IMR-90 (cell line): Measurements from ENCODE around the gene ZNF592. TPM values are rescaled to one million over a fixed set of nuclear protein-coding genes. Genes with fewer than 3 reads are reported as not detected.
"Not testable (repeated sequence)": the region's sequence is repeated elsewhere in the genome, so short reads cannot be mapped to it uniquely, and the experiment has no call there.

Experiments used
- ATAC-seq: fragments of 200-7000 bp; cut with Tn5 transposase; 2 replicates; pipeline ENCODE4 v1.9.1; 2020; ENCODE audit warnings: low read depth, mild to moderate bottlenecking, moderate library complexity
- BruUV-seq: library from RNA; stranded (reverse); fragments of 400-500 nt; replicated peaks from 2 replicates; lab custom pipeline; 2021; lab: Mats Ljungman, UMichigan
- CTCF ChIA-PET: fragments of 300-600 bp; formaldehyde crosslinking; extraction: SDS; loops from one replicate; lab custom pipeline; 2021; ENCODE audit warnings: antibody characterized with exemption; lab: Yijun Ruan, JAX
- POLR2A ChIA-PET: fragments of 300-600 bp; sonication (Branson Sonifier 250); formaldehyde crosslinking; loops from one replicate; lab custom pipeline; 2022; ENCODE audit warnings: antibody characterized with exemption; ENCODE audit not compliant: unreplicated experiment; lab: Charles Lee
- DNase-seq: peaks from one replicate; pipeline ENCODE4 v3.0.0; 2013
- H2AFZ ChIP-seq: replicated peaks from 2 replicates; pipeline ENCODE3; 2013; ENCODE audit warnings: low read length, mild to moderate bottlenecking; ENCODE audit not compliant: poor library complexity
- H2AK5ac ChIP-seq: 2 replicates; pipeline ENCODE4 v1.6.1; 2013; ENCODE audit warnings: low read depth, low read length, inconsistent platforms
- H2AK9ac ChIP-seq: replicated peaks from 2 replicates; pipeline ENCODE3; 2013; ENCODE audit warnings: mild to moderate bottlenecking, low read depth, low read length, moderate library complexity; ENCODE audit not compliant: poor library complexity
- H2BK120ac ChIP-seq: 2 replicates; pipeline ENCODE4 v1.6.1; 2013; ENCODE audit warnings: low read depth, low read length, inconsistent platforms
- H2BK15ac ChIP-seq: 3 replicates; pipeline ENCODE4 v1.6.1; 2013; ENCODE audit warnings: low read depth, low read length, inconsistent platforms
- H2BK20ac ChIP-seq: 2 replicates; pipeline ENCODE4 v1.6.1; 2013; ENCODE audit warnings: low read depth, mild to moderate bottlenecking, inconsistent platforms, low read length, moderate library complexity
- H2BK5ac ChIP-seq: 2 replicates; pipeline ENCODE4 v1.6.1; 2013; ENCODE audit warnings: mild to moderate bottlenecking, low read depth, low read length, inconsistent platforms; ENCODE audit not compliant: poor library complexity, severe bottlenecking
- H3K14ac ChIP-seq: replicated peaks from 2 replicates; pipeline ENCODE4 v1.6.1; 2013; ENCODE audit warnings: low read depth, low read length, inconsistent platforms
- H3K18ac ChIP-seq: 2 replicates; pipeline ENCODE4 v1.6.1; 2013; ENCODE audit warnings: low read depth, low read length, control low read depth
- H3K23ac ChIP-seq: 2 replicates; pipeline ENCODE4 v1.6.1; 2013; ENCODE audit warnings: low read depth, low read length, inconsistent platforms
- H3K27ac ChIP-seq: 2 replicates; pipeline ENCODE4 v1.5.1; 2013; ENCODE audit warnings: mild to moderate bottlenecking, control low read depth, low read length; ENCODE audit not compliant: insufficient read depth
- H3K27me3 ChIP-seq: 2 replicates; pipeline ENCODE4 v1.6.1; 2013; ENCODE audit warnings: low read length; ENCODE audit not compliant: control insufficient read depth, insufficient read depth
- H3K36me3 ChIP-seq: 2 replicates; pipeline ENCODE4 v1.6.1; 2013; ENCODE audit warnings: low read length, mixed read lengths; ENCODE audit not compliant: control insufficient read depth, insufficient read depth
- H3K4ac ChIP-seq: 2 replicates; pipeline ENCODE4 v1.6.1; 2013; ENCODE audit warnings: low read depth, low read length, inconsistent platforms
- H3K4me1 ChIP-seq: 2 replicates; pipeline ENCODE4 v1.6.1; 2013; ENCODE audit warnings: low read length, mixed read lengths; ENCODE audit not compliant: control insufficient read depth, insufficient read depth
- H3K4me2 ChIP-seq: 2 replicates; pipeline ENCODE4 v1.6.1; 2013; ENCODE audit warnings: low read depth, mild to moderate bottlenecking, control low read depth, low read length, moderate library complexity
- H3K4me3 ChIP-seq: 2 replicates; pipeline ENCODE4 v1.5.1; 2013; ENCODE audit warnings: low read depth, mild to moderate bottlenecking, control low read depth, low read length, moderate library complexity; ENCODE audit not compliant: insufficient read depth
- H3K56ac ChIP-seq: 2 replicates; pipeline ENCODE4 v1.6.1; 2013; ENCODE audit warnings: low read length, inconsistent platforms; ENCODE audit not compliant: insufficient read depth; ENCODE audit errors: extremely low read depth
- H3K79me1 ChIP-seq, 2 experiments: 2 replicates each; pipeline ENCODE4 v1.6.1; 2013; ENCODE audit warnings: low read length in 2 of 2, inconsistent platforms in 1 of 2, low read depth in 1 of 2
- H3K9ac ChIP-seq: 2 replicates; pipeline ENCODE4 v1.6.1; 2013; ENCODE audit warnings: low read depth, low read length, control low read depth
- H3K9me1 ChIP-seq: 2 replicates; pipeline ENCODE4 v1.6.1; 2013; ENCODE audit warnings: low read length, inconsistent platforms; ENCODE audit not compliant: insufficient read depth
- H3K9me3 ChIP-seq: 2 replicates; pipeline ENCODE4 v1.6.1; 2013; ENCODE audit warnings: low read length; ENCODE audit not compliant: control insufficient read depth, insufficient read depth
- H4K20me1 ChIP-seq: 2 replicates; pipeline ENCODE4 v1.6.1; 2013; ENCODE audit warnings: low read length, inconsistent platforms; ENCODE audit not compliant: insufficient read depth
- H4K5ac ChIP-seq: 2 replicates; pipeline ENCODE4 v1.6.1; 2013; ENCODE audit warnings: mild to moderate bottlenecking, low read depth, low read length, control low read depth
- H4K8ac ChIP-seq, 2 experiments: 2 replicates each; pipeline ENCODE4 v1.6.1; 2013; ENCODE audit warnings: low read depth in 2 of 2, low read length in 2 of 2, control low read depth in 1 of 2, inconsistent platforms in 1 of 2
- H4K91ac ChIP-seq: 2 replicates; pipeline ENCODE4 v1.6.1; 2013; ENCODE audit warnings: low read depth, low read length, inconsistent platforms; ENCODE audit not compliant: insufficient read depth
- WGBS, 2 experiments: methylation state at CpG; one replicate each; pipeline versions ENCODE4 v1.1.5 to v1.1.7; 2013; ENCODE audit warnings: missing lambda C conversion rate in 2 of 2; ENCODE audit not compliant: insufficient read length in 1 of 2; ENCODE audit errors: extremely low coverage in 2 of 2; 5-methylcytosine and 5-hydroxymethylcytosine counted together
- dilution Hi-C: fragments of 300-500 bp; cut with HindIII; formaldehyde crosslinking; loops from one replicate; pipeline ENCODE4 v1.14.3; 2018; ENCODE audit warnings: low sequenced_read_pairs; ENCODE audit not compliant: unreplicated experiment
- in situ Hi-C: fragments of 300-500 bp; cut with MboI; formaldehyde crosslinking; loops from 3 replicates; pipeline ENCODE4 v1.14.3; 2019; ENCODE audit warnings: low sequenced_read_pairs, inconsistent platforms, mixed read lengths
- intact Hi-C: fragments of 100-400 bp; cut with micrococcal nuclease; formaldehyde crosslinking; loops from 2 replicates; pipeline ENCODE4 v1.10.0; 2022
- polyA plus RNA-seq, 3 experiments: library from polyadenylated mRNA; depleted of rRNA; stranded (reverse); fragments of >200 nt; gene quantifications; 2 replicates each; pipeline ENCODE4 v1.2.3, GENCODE V29; 2012; ENCODE audit warnings: low replicate concordance in 1 of 3
- total RNA-seq: library from RNA; depleted of rRNA; stranded (reverse); fragments of >200 nt; gene quantifications from 2 replicates; pipeline ENCODE4 v1.2.3, GENCODE V29; 2012

The ZNF592 gene
- total and polyA plus RNA-seq, 2 of the 4 experiments (the other 2 are of a cell fraction): 4.3 to 10.2 TPM

- H3K14ac ChIP-seq, H4K91ac ChIP-seq, ATAC-seq, H2BK5ac ChIP-seq, POLR2A ChIA-PET, H3K9me3 ChIP-seq, H3K18ac ChIP-seq, H4K8ac ChIP-seq, BruUV-seq, H3K27me3 ChIP-seq, H3K23ac ChIP-seq, intact Hi-C loops, H2AK9ac ChIP-seq, H2BK120ac ChIP-seq, H3K4me2 ChIP-seq, H3K4ac ChIP-seq, in situ Hi-C loops, dilution Hi-C loops, H2BK15ac ChIP-seq, H3K27ac ChIP-seq, H3K4me3 ChIP-seq, H3K56ac ChIP-seq, H4K5ac ChIP-seq, H2BK20ac ChIP-seq, H3K9ac ChIP-seq, H2AK5ac ChIP-seq, H2AFZ ChIP-seq, H3K36me3 ChIP-seq, DNase-seq: not testable (repeated sequence)
- CTCF ChIA-PET: interaction anchor here (0.6 to 1.1 kb wide), 2 partner anchors 15 to 373 kb away, joined by 3 read pairs; no protein-coding TSS in a partner anchor
- no CpG with 5 or more reads among the region's 6 CpGs for WGBS, 2 experiments
- Histone ChIP-seq H4K20me1 (peaks cover 72% of the 10 kb centered on the region), H3K4me1 (peaks cover 12% of the 10 kb centered on the region), H3K79me1 (peaks cover 26 to 76% of the 10 kb centered on the region in 2 experiments), H3K9me1 (peaks cover 24% of the 10 kb centered on the region)
Measured at GRCh38 chr15:84751721-84752120, 3.3 kb downstream of the ZNF592 start.
